ENCODE data around the gene DPH7.

The DPH7 gene

DNA sequence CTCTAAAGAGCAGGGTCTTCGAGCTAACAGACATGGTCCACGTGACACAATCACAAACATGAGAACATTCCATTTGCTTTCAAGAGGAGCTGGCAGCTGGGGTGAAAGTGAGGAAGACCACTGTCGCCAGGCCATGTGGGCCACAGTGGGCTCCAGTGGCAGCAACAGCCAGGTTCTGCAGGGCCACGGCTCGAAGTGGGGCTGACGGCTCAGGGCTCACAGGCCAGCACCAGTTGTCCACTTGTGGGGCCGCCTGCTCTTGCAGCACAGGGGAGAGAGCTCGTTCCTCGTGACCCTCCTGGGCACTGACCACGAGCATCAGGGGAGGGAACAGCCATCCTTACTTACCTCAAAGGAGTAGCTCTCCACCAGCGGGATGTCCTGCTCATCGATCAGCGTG lies 9.6 kb upstream of the DPH7 start:
- H3K4me3 ChIP-seq (replicated peaks; ENCODE audit: low read depth, low read length), result peak overlapping the region; percentile 68
- TF ChIP-seq, protein P1, sequence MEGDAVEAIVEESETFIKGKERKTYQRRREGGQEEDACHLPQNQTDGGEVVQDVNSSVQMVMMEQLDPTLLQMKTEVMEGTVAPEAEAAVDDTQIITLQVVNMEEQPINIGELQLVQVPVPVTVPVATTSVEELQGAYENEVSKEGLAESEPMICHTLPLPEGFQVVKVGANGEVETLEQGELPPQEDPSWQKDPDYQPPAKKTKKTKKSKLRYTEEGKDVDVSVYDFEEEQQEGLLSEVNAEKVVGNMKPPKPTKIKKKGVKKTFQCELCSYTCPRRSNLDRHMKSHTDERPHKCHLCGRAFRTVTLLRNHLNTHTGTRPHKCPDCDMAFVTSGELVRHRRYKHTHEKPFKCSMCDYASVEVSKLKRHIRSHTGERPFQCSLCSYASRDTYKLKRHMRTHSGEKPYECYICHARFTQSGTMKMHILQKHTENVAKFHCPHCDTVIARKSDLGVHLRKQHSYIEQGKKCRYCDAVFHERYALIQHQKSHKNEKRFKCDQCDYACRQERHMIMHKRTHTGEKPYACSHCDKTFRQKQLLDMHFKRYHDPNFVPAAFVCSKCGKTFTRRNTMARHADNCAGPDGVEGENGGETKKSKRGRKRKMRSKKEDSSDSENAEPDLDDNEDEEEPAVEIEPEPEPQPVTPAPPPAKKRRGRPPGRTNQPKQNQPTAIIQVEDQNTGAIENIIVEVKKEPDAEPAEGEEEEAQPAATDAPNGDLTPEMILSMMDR (IDR thresholded peaks at IDR 0.05; ENCODE audit: low read depth, low read length, missing control alignments), result no peak
- DNase-seq (ENCODE audit: extremely low read depth, low read depth), result no peak

DNA sequence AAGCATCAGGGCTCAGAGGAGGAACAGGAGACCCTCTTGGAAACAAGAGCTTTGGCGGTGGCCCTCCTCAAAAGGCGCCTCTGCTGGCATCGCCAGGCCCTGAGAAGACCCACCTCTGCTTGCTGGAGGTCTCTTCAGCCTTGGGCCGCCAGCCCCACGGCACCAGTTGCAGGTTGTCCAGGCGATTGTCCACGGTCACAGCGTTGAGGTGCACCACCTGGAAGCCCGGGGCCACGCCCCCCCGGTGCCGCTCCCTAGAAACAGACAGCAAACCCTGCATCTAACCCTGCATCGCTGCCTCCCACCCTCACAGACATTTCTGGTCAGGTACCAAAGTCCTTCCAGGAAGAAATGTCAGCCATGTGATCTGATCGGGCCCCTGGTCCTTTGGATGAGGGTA lies 8.1 kb upstream of the DPH7 start:
- no peak overlapping the region for H3K4me3 ChIP-seq (replicated peaks; ENCODE audit: low read depth, low read length)
- TF ChIP-seq, protein P1 (IDR thresholded peaks at IDR 0.05; ENCODE audit: low read depth, low read length, missing control alignments), result no peak
- DNase-seq (ENCODE audit: extremely low read depth, low read depth), result no peak

GRCh38 chr9:137583957-137584356 lies 5.2 kb upstream of the DPH7 start:
- TF ChIP-seq, protein P1 (IDR thresholded peaks at IDR 0.05; ENCODE audit: low read depth, low read length, missing control alignments), result no peak
- H3K4me3 ChIP-seq (replicated peaks; ENCODE audit: low read depth, low read length), result no peak overlapping the region

DNA sequence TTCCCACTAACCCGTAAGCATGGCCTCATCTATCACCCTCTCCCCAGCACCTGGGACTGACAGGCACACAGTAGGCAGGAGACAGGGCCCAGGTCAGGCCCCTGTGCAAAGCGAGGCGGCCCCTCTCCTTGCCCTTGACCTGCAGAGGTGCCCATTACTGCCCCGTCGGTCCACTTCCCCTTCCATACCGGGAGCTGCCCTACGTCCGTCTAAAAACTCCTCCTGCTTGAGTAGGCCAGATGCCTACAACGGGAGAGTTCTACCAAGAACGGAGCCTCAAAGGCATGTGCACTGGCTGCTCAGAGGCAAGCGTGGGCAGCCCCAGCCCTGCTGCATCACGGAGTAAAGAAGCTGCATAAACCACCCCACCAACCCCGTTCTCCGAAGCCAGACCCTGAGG lies 4.6 kb upstream of the DPH7 start:
- TF ChIP-seq, protein P1 (IDR thresholded peaks at IDR 0.05; ENCODE audit: low read depth, low read length, missing control alignments), result no peak
- no peak overlapping the region for H3K4me3 ChIP-seq (replicated peaks; ENCODE audit: low read depth, low read length)
- no peak for DNase-seq (ENCODE audit: extremely low read depth, low read depth)

More at GRCh38 chr9:137583957-137584356, 5.2 kb upstream of the DPH7 start:
- DNase-seq (ENCODE audit: extremely low read depth, low read depth), result no peak

GRCh38 chr9:137582286-137582860 lies 3.6 kb upstream of the DPH7 start:
- no peak for DNase-seq (ENCODE audit: extremely low read depth, low read depth)
- H3K4me3 ChIP-seq (replicated peaks; ENCODE audit: low read depth, low read length), result no peak overlapping the region
- TF ChIP-seq, protein P1 (IDR thresholded peaks at IDR 0.05; ENCODE audit: low read depth, low read length, missing control alignments), result peak; percentile 23

GRCh38 chr9:137581361-137582285 lies 2.9 kb upstream of the DPH7 start:
- TF ChIP-seq, protein P1 (IDR thresholded peaks at IDR 0.05; ENCODE audit: low read depth, low read length, missing control alignments), result no peak
- H3K4me3 ChIP-seq (replicated peaks; ENCODE audit: low read depth, low read length), result no peak overlapping the region

More at GRCh38 chr9:137581361-137582285, 2.9 kb upstream of the DPH7 start:
- no peak for DNase-seq (ENCODE audit: extremely low read depth, low read depth)
